Measurements from ENCODE around the gene ADIG. TPM values are rescaled to one million over a fixed set of nuclear protein-coding genes. Genes with fewer than 3 reads are reported as not detected.

Gene ADIG
- total RNA-seq, 1 donor from 2014 or later, result not detected

- Mint-ChIP-seq H3K4me3 (no peak overlapping the region), H3K36me3 (no peaks in the 10 kb centered on the region)
- TF ChIP-seq CTCF (conservative IDR thresholded peaks at IDR 0.05), result no peak
Measured at GRCh38 chr20:38584099-38584763, 3.2 kb downstream of the ADIG start.

GRCh38 chr20:38585404-38586180, 4.6 kb downstream of the ADIG start:
- Mint-ChIP-seq H3K27me3 (no peaks in the 10 kb centered on the region), H3K4me3 (no peak overlapping the region)

More at GRCh38 chr20:38584099-38584763, 3.2 kb downstream of the ADIG start:
- no peak overlapping the region for H3K27ac Mint-ChIP-seq
- DNase-seq (ENCODE audit: extremely low spot score, unreplicated experiment), result no peak
- no peaks in the 10 kb centered on the region for H3K9me3 Mint-ChIP-seq
- no peaks in the 10 kb centered on the region for H3K27me3 Mint-ChIP-seq
- no peaks in the 10 kb centered on the region for H3K4me1 Mint-ChIP-seq (ENCODE audit: unreplicated experiment)

GRCh38 chr20:38586181-38586525, 5.2 kb downstream of the ADIG start:
- H3K4me1 Mint-ChIP-seq (ENCODE audit: unreplicated experiment), result no peaks in the 10 kb centered on the region
- no peak overlapping the region for H3K4me3 Mint-ChIP-seq
- no peaks in the 10 kb centered on the region for H3K9me3 Mint-ChIP-seq
- H3K36me3 Mint-ChIP-seq, result no peaks in the 10 kb centered on the region
- H3K27ac Mint-ChIP-seq, result no peak overlapping the region
- DNase-seq (ENCODE audit: extremely low spot score, unreplicated experiment), result no peak
- no peaks in the 10 kb centered on the region for H3K27me3 Mint-ChIP-seq
- no peak for TF ChIP-seq CTCF (conservative IDR thresholded peaks at IDR 0.05)

More at GRCh38 chr20:38585404-38586180, 4.6 kb downstream of the ADIG start:
- no peaks in the 10 kb centered on the region for H3K4me1 Mint-ChIP-seq (ENCODE audit: unreplicated experiment)
- no peaks in the 10 kb centered on the region for H3K36me3 Mint-ChIP-seq
- no peak for DNase-seq (ENCODE audit: extremely low spot score, unreplicated experiment)
- no peak overlapping the region for H3K27ac Mint-ChIP-seq
- TF ChIP-seq CTCF (conservative IDR thresholded peaks at IDR 0.05), result no peak
- no peaks in the 10 kb centered on the region for H3K9me3 Mint-ChIP-seq

GRCh38 chr20:38588303-38588702, 7.3 kb downstream of the ADIG start:
- Mint-ChIP-seq H3K9me3 (no peaks in the 10 kb centered on the region), H3K4me3 (no peak overlapping the region)

GRCh38 chr20:38589351-38589750, 8.4 kb downstream of the ADIG start:
- no peaks in the 10 kb centered on the region for H3K36me3 Mint-ChIP-seq
- no peaks in the 10 kb centered on the region for H3K9me3 Mint-ChIP-seq
- no peak overlapping the region for H3K4me3 Mint-ChIP-seq
- H3K4me1 Mint-ChIP-seq (ENCODE audit: unreplicated experiment), result no peaks in the 10 kb centered on the region
- no peak overlapping the region for H3K27ac Mint-ChIP-seq
- no peak for DNase-seq (ENCODE audit: extremely low spot score, unreplicated experiment)
- no peak for TF ChIP-seq CTCF (conservative IDR thresholded peaks at IDR 0.05)
- no peaks in the 10 kb centered on the region for H3K27me3 Mint-ChIP-seq

More at GRCh38 chr20:38588303-38588702, 7.3 kb downstream of the ADIG start:
- Mint-ChIP-seq H3K36me3 (no peaks in the 10 kb centered on the region), H3K27ac (no peak overlapping the region), H3K27me3 (no peaks in the 10 kb centered on the region), H3K4me1 (ENCODE audit: unreplicated experiment) (no peaks in the 10 kb centered on the region)
- DNase-seq (ENCODE audit: extremely low spot score, unreplicated experiment), result no peak
- no peak for TF ChIP-seq CTCF (conservative IDR thresholded peaks at IDR 0.05)

All from type B pancreatic cell (in vitro differentiated cells).